SKM-1 treated with dmso at 0.1 percent for 144 hours (cell line): ENCODE measurements around the gene TMEM134.
"Not testable (repeated sequence)": the region's sequence is repeated elsewhere in the genome, so short reads cannot be mapped to it uniquely, and the experiment has no call there.

ENCODE experiments used
- DNase-seq: peaks from one replicate; lab custom pipeline; 2025; ENCODE audit not compliant: unreplicated experiment; lab: John Stamatoyannopoulos, UW

The TMEM134 gene

GRCh38 chr11:67486481-67487195 lies 17.6 kb upstream of the TMEM134 start:
- DNase-seq = no peak

- not testable (repeated sequence) for DNase-seq
Observed at GRCh38 chr11:67485873-67486361, 16.9 kb upstream of the TMEM134 start.

- DNase-seq = peak; percentile 31
Observed at GRCh38 chr11:67484847-67485311, 15.8 kb upstream of the TMEM134 start.

- no peak for DNase-seq
Observed at GRCh38 chr11:67483831-67484665, 15.0 kb upstream of the TMEM134 start.

- peak; percentile 97 for DNase-seq
Observed at GRCh38 chr11:67482827-67483798, 14.1 kb upstream of the TMEM134 start, which contains the start of gene AIP. TSS of gene AIP (plus strand) at chr11:67483026. CDS start at chr11:67483159, 133 bp downstream.

GRCh38 chr11:67482275-67482826 lies 13.3 kb upstream of the TMEM134 start:
- DNase-seq = peak; percentile 75

GRCh38 chr11:67477344-67478050 lies 8.4 kb upstream of the TMEM134 start:
- DNase-seq = not testable (repeated sequence)

- not testable (repeated sequence) for DNase-seq
Observed at GRCh38 chr11:67476692-67477091, 7.6 kb upstream of the TMEM134 start.

- DNase-seq = no peak
Observed at GRCh38 chr11:67472882-67473281, 3.8 kb upstream of the TMEM134 start.

GRCh38 chr11:67470337-67471002 lies 1.4 kb upstream of the TMEM134 start:
- DNase-seq = no peak

GRCh38 chr11:67469508-67469811 lies 409 bp upstream of the TMEM134 start:
- no peak for DNase-seq

- DNase-seq = no peak
Observed at GRCh38 chr11:67468456-67468758, 644 bp downstream of the TMEM134 start.

GRCh38 chr11:67468056-67468455 lies 995 bp downstream of the TMEM134 start:
- DNase-seq = no peak

GRCh38 chr11:67466962-67467771 lies 1.9 kb downstream of the TMEM134 start:
- no peak for DNase-seq

GRCh38 chr11:67466367-67466766 lies 2.7 kb downstream of the TMEM134 start:
- no peak for DNase-seq

- not testable (repeated sequence) for DNase-seq
Observed at GRCh38 chr11:67465530-67465929, 3.5 kb downstream of the TMEM134 start.

GRCh38 chr11:67465189-67465510 lies 3.9 kb downstream of the TMEM134 start:
- no peak for DNase-seq

GRCh38 chr11:67464411-67465188 lies 4.5 kb downstream of the TMEM134 start:
- DNase-seq = peak; percentile 90
